ENCODE measurements around the gene AGT. TPM values are rescaled to one million over a fixed set of nuclear protein-coding genes. Genes with fewer than 3 reads are reported as not detected.
"Not testable (repeated sequence)": the region's sequence is repeated elsewhere in the genome, so short reads cannot be mapped to it uniquely, and the experiment has no call there.

AGT gene
- total RNA-seq, 1 donor from 2014 or later: 79.0 TPM

DNA sequence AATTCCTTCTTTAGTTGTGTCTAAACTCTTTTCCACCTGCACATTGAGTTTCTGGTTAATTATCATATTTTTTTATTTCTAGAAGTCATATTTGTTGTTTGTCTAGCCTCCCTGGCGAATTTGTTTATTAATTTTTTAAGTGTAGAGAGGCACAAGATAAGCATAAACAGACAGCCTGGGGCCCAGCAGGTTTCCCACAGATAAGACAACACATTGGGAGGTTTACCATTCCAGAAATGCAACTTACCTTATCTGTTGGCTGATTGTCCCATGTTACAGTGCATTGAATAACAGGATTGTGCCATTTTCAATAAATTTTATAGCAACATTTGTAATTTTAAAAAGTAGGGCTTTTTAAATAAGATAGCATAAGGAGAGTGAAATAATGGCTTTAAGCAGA lies 36.7 kb downstream of the AGT start:
- Histone ChIP-seq H3K36me3 (peaks cover 39 to 82% of the 10 kb centered on the region in 2 donors), H3K27ac (no peak overlapping the region), H3K4me1 (no peaks in the 10 kb centered on the region), H3K4me3 (no peak overlapping the region), H3K27me3 (no peaks in the 10 kb centered on the region), H3K9me3 (no peaks in the 10 kb centered on the region)
- TF ChIP-seq, protein P1, sequence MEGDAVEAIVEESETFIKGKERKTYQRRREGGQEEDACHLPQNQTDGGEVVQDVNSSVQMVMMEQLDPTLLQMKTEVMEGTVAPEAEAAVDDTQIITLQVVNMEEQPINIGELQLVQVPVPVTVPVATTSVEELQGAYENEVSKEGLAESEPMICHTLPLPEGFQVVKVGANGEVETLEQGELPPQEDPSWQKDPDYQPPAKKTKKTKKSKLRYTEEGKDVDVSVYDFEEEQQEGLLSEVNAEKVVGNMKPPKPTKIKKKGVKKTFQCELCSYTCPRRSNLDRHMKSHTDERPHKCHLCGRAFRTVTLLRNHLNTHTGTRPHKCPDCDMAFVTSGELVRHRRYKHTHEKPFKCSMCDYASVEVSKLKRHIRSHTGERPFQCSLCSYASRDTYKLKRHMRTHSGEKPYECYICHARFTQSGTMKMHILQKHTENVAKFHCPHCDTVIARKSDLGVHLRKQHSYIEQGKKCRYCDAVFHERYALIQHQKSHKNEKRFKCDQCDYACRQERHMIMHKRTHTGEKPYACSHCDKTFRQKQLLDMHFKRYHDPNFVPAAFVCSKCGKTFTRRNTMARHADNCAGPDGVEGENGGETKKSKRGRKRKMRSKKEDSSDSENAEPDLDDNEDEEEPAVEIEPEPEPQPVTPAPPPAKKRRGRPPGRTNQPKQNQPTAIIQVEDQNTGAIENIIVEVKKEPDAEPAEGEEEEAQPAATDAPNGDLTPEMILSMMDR (IDR thresholded peaks at IDR 0.05): no peak
- no peak for DNase-seq (ENCODE audit: low spot score in 2 of 2)
- intact Hi-C loops (cut with DNase I): no loop called here

- no peak overlapping the region for H3K4me3 ChIP-seq
- intact Hi-C loops (cut with DNase I): no loop called here
- no peak overlapping the region for H3K27ac ChIP-seq
- H3K4me1 ChIP-seq: no peaks in the 10 kb centered on the region
- no peaks in the 10 kb centered on the region for H3K9me3 ChIP-seq
- TF ChIP-seq, protein P1 (IDR thresholded peaks at IDR 0.05): no peak
- no peak for DNase-seq (ENCODE audit: low spot score in 2 of 2)
- H3K27me3 ChIP-seq: no peaks in the 10 kb centered on the region
- H3K36me3 ChIP-seq: peaks cover 36 to 85% of the 10 kb centered on the region in 2 donors
Observed at GRCh38 chr1:230674581-230674980, 39.3 kb downstream of the AGT start.

DNA sequence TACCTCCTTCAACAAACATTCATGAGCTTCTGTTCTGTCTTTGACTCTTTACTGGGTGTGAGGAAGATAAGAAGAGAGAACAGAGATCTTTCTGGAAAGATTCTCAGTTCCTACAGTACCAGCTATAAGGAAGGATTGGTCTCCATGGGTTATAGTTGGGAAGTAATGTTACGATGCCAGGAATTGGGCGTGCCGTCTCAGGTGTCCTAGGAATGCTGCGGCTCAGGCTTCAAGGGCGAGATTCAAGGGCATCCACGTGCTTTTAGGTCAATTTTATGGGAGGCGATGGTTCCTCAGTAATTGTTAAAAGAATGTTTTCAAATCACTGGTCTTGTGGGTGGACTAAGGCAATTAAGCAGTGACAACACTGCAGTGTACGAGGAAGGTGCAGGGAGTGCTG lies 44.4 kb downstream of the AGT start:
- no peak overlapping the region for H3K27ac ChIP-seq
- H3K4me3 ChIP-seq: no peak overlapping the region
- no peak for DNase-seq (ENCODE audit: low spot score in 2 of 2)
- no peaks in the 10 kb centered on the region for H3K4me1 ChIP-seq
- intact Hi-C loops (cut with DNase I): no loop called here
- H3K9me3 ChIP-seq: no peaks in the 10 kb centered on the region
- no peaks in the 10 kb centered on the region for H3K27me3 ChIP-seq
- TF ChIP-seq, protein P1 (IDR thresholded peaks at IDR 0.05): no peak
- H3K36me3 ChIP-seq: peaks cover 32 to 93% of the 10 kb centered on the region in 2 donors

GRCh38 chr1:230668227-230668626 lies 45.7 kb downstream of the AGT start:
- intact Hi-C loops (cut with DNase I): no loop called here
- TF ChIP-seq, protein P1 (IDR thresholded peaks at IDR 0.05): no peak

GRCh38 chr1:230661976-230662375 lies 51.9 kb downstream of the AGT start:
- Histone ChIP-seq H3K4me3 (no peak overlapping the region), H3K4me1 (no peaks in the 10 kb centered on the region), H3K9me3 (no peaks in the 10 kb centered on the region), H3K27me3 (no peaks in the 10 kb centered on the region), H3K36me3 (peaks cover 18 to 69% of the 10 kb centered on the region in 2 donors), H3K27ac (no peak overlapping the region)
- no peak for DNase-seq (ENCODE audit: low spot score in 2 of 2)
- TF ChIP-seq, protein P1 (IDR thresholded peaks at IDR 0.05): no peak
- intact Hi-C loops (cut with DNase I): no loop called here

More at GRCh38 chr1:230668227-230668626, 45.7 kb downstream of the AGT start:
- no peaks in the 10 kb centered on the region for H3K27me3 ChIP-seq
- H3K4me3 ChIP-seq: no peak overlapping the region
- H3K4me1 ChIP-seq: no peaks in the 10 kb centered on the region
- H3K27ac ChIP-seq: no peak overlapping the region
- no peaks in the 10 kb centered on the region for H3K9me3 ChIP-seq
- peaks cover 30 to 90% of the 10 kb centered on the region in 2 donors for H3K36me3 ChIP-seq
- no peak for DNase-seq (ENCODE audit: low spot score in 2 of 2)

DNA sequence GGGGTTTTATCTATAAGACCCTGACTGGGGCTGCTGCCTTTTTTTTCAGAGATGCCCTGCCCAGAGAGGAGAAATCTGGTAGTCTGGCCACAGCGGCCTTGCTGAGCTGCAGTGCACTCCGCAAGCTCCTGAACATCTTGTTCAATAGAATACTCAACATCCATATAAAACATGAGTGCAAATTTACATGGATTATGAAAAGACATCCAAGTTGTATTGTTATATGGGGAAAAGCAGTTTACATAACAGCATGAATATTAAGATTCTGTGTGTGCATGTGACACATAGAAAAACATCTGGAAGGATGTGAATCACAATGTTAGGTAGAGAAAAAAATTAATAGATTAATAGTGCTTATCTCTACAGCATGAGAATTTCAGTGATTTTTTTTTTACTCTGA lies 55.2 kb downstream of the AGT start:
- intact Hi-C loops (cut with DNase I): no loop called here
- Histone ChIP-seq H3K9me3 (no peaks in the 10 kb centered on the region), H3K4me1 (no peaks in the 10 kb centered on the region), H3K4me3 (no peak overlapping the region), H3K27me3 (no peaks in the 10 kb centered on the region), H3K27ac (no peak overlapping the region), H3K36me3 (peaks cover 10 to 40% of the 10 kb centered on the region in 2 donors)
- TF ChIP-seq, protein P1 (IDR thresholded peaks at IDR 0.05): no peak
- DNase-seq (ENCODE audit: low spot score in 2 of 2): no peak

DNA sequence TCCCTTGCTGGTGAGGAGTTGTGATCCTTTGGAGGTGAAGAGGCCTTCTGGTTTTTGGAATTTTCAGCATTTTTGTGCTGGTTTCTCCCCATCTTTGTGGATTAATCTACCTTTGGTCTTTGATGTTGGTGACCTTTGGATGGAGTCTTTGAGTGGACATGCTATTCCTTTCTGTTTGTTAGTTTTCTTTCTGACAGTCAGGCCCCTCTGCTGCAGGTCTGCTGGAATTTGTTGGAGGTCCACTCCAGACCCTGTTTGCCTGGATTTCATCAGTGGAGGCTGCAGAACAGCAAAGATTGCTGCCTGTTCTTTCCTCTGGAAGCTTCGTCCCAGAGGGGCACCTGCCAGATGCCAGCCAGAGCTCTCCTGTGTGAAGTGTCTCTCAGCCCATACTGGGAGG lies 55.8 kb downstream of the AGT start:
- H3K27ac ChIP-seq; H3K4me3 ChIP-seq; H3K9me3 ChIP-seq; DNase-seq (ENCODE audit: low spot score in 2 of 2); H3K27me3 ChIP-seq; intact Hi-C loops (cut with DNase I); H3K4me1 ChIP-seq: not testable (repeated sequence)
- peaks cover 10 to 34% of the 10 kb centered on the region in 2 donors for H3K36me3 ChIP-seq

- H3K4me1 ChIP-seq; H3K4me3 ChIP-seq; DNase-seq (ENCODE audit: low spot score in 2 of 2); H3K9me3 ChIP-seq; H3K27ac ChIP-seq; intact Hi-C loops (cut with DNase I); H3K27me3 ChIP-seq: not testable (repeated sequence)
- H3K36me3 ChIP-seq: peaks cover 10 to 30% of the 10 kb centered on the region in 2 donors
Observed at GRCh38 chr1:230656719-230657118, 57.2 kb downstream of the AGT start.

All from ascending aorta (tissue), 2 donors.